COR-L47 (cell line): Measurements from ENCODE around the gene CFAP99.
"Not testable (repeated sequence)": the region's sequence is repeated elsewhere in the genome, so short reads cannot be mapped to it uniquely, and the experiment has no call there.

ENCODE experiments used
- DNase-seq: peaks from one replicate; lab custom pipeline; 2025; lab: John Stamatoyannopoulos, UW

CFAP99 gene

GRCh38 chr4:2418650-2419571 lies at the start of gene CFAP99:
CFAP99 (plus strand) TSS chr4:2418955.
- DNase-seq, result peak; percentile 95

- no peak for DNase-seq
Measured at GRCh38 chr4:2370597-2371320, 48.0 kb upstream of the CFAP99 start.

DNA sequence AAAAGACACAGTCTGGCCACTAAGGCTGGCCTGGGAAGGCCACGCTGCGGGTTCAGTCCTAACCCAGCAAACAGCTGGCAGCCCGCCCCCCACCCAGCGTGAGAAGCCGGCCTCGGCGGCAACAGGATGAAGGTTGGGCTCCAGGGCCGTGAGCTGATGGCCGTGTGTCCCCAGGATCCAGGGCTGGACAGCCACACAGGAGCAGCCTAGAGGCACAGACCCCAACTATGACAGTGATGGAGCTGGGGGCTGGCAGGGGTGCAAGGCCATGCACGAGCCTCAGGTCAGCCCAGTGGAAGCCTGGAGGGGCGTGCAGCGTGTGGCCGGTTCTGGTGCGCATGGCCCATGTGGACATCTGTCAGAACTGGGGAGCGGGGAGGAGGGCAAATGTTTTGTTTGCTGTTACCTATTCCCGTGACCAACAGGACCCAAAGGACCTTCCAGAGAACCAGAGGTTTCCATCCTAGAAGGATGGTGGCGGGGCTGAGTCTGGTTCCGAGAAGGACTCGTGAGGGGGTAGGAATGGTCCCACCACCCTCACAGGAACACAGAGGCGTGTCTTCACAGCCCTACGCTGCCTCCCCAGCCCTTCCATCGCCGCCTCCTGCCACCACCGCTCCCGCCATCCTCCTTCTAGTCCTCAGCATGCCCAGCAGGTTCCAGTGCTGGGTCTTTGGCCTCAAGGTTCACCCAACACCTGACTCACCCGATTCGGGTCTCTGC lies 46.8 kb upstream of the CFAP99 start:
- no peak for DNase-seq

DNA sequence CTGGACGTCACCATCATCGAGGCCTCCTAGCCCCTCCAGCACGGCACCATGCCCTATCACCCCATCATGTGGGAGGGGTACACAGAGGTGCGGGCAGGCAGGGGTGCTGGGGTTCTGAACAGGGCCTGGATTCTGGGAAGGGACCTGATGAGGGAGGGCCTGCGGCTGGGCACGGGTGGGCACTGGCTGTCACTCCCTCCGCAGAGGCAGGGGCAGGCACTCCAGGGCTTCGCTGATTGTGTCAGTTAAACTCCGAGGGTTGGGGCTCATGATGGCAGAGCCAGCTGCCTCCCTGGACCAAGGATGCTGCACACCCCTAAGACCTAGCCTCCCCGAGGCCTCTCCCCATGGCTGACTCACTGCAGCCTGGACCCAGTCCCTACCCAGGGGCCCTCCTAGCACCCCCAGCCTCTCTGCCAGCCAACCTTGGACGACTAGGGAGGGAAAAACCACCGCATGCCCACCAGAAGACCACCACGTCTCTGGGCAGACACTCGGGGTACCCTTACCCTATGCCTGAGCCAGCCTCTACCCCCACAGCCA lies 46.2 kb upstream of the CFAP99 start:
- no peak for DNase-seq

GRCh38 chr4:2373532-2373931 lies 45.2 kb upstream of the CFAP99 start:
- no peak for DNase-seq

- no peak for DNase-seq
Measured at GRCh38 chr4:2375427-2375826, 43.3 kb upstream of the CFAP99 start.

DNA sequence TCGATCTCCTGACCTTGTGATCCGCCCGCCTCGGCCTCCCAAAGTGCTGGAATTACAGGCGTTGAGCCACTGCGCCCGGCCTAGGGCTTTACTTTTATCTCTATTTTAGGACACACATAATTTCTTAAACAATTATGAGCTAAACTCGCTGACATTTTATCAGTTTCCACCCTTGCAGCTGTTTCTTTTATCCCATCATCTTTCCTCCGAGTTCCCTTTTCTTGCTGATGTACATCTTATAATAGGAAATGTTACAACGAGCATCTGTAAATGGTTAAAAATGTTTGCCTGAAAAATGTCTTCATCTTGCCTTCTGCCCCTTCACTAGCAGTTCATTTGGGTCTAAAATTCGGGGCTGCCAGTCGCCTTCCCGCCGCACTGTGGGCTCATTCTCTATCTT lies 41.5 kb upstream of the CFAP99 start:
- no peak for DNase-seq

DNA sequence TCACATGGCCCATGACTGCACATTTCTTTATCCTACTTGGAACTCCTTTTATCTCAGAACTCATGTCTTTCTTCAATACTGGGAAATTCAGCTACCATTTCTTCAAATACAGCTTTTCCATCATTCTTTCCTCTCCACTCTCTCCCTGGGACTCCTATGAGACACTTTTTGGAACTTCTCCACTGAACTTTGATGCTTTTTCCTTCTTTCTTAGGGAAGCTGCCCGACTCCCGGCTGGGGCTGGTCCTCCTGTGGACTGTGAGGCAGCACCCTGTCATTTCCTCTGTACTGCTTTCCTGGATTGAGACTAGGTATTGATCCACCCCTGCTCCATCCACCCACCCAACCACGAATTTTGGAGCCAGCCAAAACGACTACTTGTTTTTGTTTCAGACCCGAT lies 40.4 kb upstream of the CFAP99 start:
- DNase-seq, result no peak

GRCh38 chr4:2378898-2379297 lies 39.9 kb upstream of the CFAP99 start:
- peak; percentile 91 for DNase-seq

DNA sequence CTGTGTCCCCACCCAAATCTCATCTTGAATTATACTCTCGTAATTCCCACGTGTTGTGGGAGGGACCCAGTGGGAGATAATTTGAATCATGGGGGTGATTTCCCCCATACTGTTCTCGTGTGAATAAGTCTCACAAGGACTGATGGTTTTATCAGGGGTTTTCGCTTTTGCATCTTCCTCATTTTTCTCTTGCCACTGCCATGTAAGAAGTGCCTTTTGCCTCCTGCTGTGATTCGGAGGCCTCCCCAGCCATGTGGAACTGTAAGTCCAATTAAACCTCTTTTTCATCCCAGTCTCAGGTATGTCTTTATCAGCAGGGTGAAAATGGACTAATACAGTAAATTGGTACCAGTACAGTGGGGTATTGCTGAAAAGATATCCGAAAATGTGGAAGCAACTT lies 38.2 kb upstream of the CFAP99 start:
- not testable (repeated sequence) for DNase-seq

DNA sequence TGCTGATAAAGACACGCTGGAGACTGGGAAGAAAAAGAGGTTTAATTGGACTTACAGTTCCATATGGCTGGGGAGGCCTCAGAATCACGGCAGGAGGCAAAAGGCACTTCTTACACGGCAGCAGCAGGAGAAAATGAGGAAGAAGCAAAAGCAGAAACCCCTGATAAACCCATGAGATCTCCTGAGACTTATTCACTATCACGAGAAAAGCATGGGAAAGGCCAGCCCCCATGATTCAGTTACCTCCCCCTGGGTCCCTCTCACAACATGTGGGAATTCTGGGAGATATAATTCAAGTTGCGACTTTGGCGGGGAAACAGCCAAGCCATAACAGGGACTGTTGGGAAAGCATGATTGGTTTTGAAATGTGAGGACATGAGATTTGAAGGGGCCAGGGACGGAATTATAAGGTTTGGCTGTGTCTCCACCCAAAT lies 36.0 kb upstream of the CFAP99 start:
- not testable (repeated sequence) for DNase-seq

DNA sequence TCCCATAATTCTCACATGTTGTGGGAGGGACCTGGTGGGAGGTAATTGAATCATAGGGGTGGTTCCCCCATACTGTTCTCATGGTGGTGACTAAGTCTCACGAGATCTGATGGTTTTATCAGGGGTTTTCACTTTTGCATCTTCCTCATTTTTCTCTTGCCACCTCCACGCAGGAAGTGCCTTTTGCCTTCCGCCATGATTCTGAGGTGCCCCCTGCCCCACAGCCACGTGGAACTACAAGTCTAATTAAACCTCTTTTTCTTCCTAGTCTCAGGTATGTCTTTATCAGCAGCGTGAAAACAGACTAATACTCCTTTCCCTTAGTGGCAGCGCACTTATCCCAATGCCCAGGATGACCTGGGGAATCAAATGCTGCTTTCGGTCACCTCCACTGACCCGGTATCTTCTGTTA lies 35.5 kb upstream of the CFAP99 start:
- DNase-seq, result not testable (repeated sequence)

DNA sequence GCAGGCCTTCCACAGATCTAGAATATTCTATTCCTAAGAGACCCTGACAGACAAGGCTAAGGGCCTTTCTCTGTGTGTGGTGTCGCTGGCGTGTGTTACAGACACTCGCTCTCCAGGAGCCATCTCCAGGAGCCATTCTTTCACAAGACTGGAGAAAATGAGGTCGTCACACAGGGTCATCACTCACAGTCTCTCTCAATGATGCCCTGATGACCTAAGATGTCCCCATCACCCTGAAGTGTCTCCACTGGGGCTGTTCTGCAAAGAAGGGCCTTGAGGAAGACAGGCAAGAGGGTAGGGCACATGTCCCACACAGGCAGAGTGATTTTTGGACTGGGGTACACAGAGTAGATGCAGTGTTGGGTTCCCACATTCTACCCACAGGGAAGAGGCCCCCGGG lies 35.0 kb upstream of the CFAP99 start:
- DNase-seq, result no peak

DNA sequence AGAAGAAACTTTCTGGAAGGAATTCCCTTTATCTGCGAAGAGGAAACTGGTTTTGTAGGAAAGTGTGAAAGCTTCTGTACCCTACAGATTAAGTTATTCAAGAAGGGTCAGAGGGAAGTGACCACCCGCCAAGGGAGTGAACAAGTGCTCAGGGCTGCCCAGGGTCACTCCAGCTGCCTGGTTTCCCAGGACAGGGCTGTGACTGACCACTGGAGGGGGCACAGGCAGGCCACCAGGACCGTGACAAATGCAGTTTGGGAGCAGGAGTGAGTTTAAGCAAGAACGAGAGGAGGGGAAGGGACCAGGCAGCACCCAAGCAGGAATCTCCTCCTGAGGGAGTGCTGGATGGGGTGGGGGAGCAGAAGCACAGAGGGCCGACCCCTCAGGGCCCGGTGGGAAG lies 34.5 kb upstream of the CFAP99 start:
- no peak for DNase-seq

DNA sequence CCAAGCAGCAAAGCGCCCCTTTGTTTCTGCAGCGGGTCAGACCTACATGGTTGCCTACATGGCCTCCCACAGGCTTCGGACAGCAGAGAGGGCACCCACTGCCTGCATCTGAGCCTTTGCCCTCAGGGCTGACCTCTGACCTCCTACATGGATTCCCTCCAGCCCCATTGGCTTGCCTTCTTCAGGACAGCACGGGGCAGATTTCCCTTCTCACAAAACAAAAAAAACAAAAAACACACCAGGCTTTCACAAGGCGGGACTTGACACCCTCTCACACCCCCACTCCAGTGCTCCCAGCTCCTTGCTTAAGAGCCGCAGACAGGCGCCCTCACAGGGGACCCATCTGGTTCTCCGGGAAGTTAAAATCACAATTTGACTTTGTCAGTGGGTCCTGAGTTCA lies 33.2 kb upstream of the CFAP99 start:
- DNase-seq, result no peak

DNA sequence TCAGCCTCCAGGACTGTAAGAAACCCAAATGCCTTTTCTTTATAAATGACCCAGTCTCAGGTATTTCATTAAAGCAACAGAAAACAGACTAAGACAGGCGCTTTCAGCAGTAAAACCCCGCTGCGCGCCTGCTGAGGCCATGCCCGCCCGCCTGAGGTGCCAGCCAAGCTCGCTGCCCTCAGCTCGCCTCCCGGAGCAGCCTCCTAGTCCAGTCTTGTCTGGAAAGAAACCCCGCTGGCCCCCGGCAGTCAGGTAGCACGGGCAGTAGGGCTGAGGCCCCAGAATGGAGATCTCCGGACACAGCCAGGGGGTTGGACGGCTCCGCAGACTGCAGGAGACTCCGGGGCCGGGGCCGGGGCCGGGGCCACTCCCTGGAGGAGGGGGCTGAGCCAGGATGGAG lies 32.0 kb upstream of the CFAP99 start:
- no peak for DNase-seq

DNA sequence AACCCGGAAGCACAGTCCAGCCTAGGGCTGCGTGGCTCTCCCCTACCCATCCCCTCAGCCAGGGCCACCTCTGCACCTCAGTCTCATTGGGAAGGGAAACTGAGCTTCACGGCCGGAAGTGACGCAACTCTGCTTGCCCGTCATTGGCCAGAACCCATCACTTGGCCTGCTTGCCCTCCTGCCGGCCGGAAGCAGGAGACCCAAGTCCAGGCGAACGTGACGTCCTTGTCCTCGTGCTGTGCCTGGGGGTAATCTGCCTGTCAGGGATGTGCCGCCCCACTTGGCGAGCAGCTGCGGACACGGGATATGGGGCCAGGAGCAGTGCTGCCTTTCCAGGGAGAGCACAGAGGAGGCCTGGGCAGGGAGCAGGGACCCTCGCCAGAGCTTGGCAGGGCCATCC lies 31.5 kb upstream of the CFAP99 start:
- no peak for DNase-seq

- no peak for DNase-seq
Measured at GRCh38 chr4:2387829-2388228, 30.9 kb upstream of the CFAP99 start.

DNA sequence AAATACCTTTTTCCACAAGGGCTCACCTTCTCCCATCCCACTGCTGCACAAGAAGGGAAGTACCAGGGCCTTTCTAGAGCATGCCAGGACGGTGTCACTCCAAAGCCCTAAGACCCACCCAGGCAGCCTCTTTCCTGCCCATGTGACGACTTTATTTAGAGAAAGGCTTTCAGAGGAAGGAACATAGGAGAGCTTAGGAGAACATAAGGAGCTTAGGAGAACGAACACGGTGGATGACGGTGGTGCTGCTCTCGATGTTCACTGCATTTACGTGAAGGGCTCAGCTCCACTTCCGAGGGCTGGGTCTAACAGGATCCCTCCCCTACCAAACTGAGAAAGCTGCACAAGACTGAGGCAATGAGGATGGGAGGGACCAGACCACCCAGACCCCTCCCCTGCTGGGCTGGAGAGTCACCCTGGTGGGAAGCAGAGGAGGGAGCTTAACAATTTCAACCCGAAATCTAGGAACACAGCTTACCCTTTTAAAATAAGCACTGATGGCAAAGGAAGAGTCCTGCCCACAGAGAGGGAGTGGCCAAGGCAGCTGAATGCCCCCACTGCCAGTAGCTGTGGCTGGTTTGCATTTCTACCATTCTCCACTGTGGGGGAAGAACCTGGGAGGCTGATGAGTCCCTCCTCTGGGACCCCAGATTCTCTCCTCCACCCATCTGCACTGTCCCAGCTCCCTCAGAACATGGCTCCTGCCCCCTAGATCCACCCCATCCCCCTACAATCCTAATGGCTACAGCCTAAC lies 30.1 kb upstream of the CFAP99 start:
- no peak for DNase-seq

- no peak for DNase-seq
Measured at GRCh38 chr4:2389691-2390090, 29.1 kb upstream of the CFAP99 start.

- no peak for DNase-seq
Measured at GRCh38 chr4:2390146-2390545, 28.6 kb upstream of the CFAP99 start.
